AG09319 (cell line): ENCODE measurements around the gene RBM20.
"Not testable (repeated sequence)": the region's sequence is repeated elsewhere in the genome, so short reads cannot be mapped to it uniquely, and the experiment has no call there.

Source experiments
- DNase-seq: peaks from one replicate; pipeline ENCODE4 v3.0.0-alpha.2; 2010; ENCODE audit warnings: low read depth; ENCODE audit errors: extremely low read depth
- TF ChIP-seq, protein P1 (sequence below): IDR thresholded peaks from 2 replicates; pipeline ENCODE4 v1.5.1; 2011; ENCODE audit warnings: low read depth, mild to moderate bottlenecking, inconsistent platforms, low read length, moderate library complexity

RBM20 gene

GRCh38 chr10:110655320-110655719 is 11.2 kb downstream of the RBM20 start:
- DNase-seq: no peak
- TF ChIP-seq, protein P1, sequence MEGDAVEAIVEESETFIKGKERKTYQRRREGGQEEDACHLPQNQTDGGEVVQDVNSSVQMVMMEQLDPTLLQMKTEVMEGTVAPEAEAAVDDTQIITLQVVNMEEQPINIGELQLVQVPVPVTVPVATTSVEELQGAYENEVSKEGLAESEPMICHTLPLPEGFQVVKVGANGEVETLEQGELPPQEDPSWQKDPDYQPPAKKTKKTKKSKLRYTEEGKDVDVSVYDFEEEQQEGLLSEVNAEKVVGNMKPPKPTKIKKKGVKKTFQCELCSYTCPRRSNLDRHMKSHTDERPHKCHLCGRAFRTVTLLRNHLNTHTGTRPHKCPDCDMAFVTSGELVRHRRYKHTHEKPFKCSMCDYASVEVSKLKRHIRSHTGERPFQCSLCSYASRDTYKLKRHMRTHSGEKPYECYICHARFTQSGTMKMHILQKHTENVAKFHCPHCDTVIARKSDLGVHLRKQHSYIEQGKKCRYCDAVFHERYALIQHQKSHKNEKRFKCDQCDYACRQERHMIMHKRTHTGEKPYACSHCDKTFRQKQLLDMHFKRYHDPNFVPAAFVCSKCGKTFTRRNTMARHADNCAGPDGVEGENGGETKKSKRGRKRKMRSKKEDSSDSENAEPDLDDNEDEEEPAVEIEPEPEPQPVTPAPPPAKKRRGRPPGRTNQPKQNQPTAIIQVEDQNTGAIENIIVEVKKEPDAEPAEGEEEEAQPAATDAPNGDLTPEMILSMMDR: no peak

- DNase-seq: no peak
- TF ChIP-seq, protein P1: no peak
These were observed 12.5 kb downstream of the RBM20 start for GRCh38 chr10:110656612-110657011.

DNA sequence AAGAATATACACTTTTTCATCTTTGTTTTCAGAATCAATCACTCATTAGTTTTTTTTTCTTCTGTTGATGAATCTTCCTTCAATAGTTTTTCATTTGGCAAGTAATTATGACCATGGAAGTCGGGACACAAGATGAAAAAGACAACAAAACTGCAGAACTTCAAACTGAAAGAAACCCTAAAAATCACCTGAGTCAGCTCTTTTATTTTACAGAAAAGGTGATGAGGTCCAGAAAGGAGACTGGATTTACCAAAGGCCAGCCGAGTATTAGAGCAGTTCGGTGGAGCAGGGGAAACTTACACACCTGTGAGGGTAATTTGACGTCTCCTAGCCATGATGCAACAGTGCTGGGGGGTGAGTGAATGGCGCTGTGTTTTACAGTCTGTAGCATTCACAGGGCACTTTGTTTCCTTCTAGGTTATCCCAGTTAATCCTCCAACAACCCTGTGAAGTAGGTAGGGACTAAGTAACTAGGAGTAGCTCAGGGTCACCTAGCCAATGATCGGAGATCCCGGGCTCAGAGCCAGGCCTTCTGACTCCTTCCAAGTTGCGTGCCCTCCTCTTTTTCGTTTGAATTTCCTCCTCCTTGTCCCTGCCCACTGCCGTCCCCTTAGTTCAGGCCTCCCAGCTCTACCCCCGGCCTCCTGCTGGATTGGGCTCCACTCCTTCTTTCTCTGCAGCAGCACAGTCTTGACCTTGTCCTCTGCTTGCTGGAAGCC is 14.0 kb downstream of the RBM20 start:
- no peak for DNase-seq
- TF ChIP-seq, protein P1: no peak

- DNase-seq: no peak
- TF ChIP-seq, protein P1: no peak
These were observed 15.4 kb downstream of the RBM20 start for GRCh38 chr10:110659558-110659957.

- DNase-seq: not testable (repeated sequence)
These were observed 16.2 kb downstream of the RBM20 start for GRCh38 chr10:110660289-110660688.

DNA sequence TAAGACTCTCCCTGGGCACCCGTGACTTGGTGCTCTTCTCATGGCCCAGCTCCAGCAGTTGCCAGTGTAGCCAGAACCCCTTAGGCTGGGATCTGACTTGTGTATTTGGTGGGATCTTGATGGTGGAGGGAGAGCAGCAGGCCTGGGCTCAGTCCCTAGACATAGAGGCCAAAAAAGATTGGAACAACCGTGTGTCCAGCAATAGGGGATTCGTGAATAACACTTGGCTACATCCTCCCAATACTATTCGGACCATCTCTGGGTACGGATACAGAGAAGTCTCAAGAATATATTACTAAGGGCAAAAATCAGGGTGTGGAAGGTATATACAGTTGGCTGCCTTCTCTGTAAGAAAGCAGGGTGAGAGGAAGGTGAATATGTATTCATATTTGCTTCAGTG is 17.2 kb downstream of the RBM20 start:
- TF ChIP-seq, protein P1: no peak
- DNase-seq: no peak

DNA sequence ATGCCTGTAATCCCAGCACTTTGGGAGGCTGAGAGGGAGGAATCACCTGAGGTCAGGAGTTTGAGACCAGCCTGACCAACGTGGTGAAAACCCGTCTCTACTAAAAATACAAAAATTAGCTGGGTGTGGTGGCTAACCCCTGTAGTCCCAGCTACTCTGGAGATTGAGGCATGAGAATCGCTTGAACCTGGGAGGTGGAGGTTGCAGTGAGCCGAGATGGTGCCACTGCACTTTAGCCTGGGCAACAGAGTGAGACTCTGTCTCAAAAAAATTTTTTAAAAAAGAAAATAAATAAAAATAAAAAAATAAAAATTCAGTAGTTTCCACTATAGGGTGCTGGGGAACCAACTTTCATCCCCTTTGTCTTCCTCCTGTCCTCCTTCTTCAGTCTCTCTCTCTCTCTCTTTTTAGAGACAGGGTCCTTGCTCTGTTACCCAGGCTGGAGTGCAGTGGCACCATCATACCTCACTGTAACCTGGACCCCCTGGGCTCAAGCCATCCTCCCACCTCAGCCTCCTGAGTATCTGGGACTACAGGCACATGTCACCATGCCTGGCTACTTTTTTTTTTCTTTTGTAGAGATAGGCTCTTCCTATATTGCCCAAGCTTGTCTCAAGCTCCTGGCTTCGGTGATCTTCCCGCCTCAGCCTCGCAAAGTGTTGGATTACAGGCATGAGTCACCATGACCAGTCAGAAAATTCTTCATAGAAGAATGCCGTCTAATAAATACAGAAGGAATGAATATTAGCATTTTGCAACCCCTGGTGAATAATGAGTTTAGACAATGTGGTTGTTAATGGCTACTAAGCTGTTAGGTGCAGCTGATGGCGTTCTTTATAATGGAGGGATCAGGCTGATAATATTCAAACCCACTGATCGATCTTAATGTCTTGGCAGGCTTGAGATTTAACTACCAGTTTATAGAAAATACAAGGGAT is 20.6 kb downstream of the RBM20 start:
- TF ChIP-seq, protein P1: no peak
- peak; percentile 24 for DNase-seq

GRCh38 chr10:110666259-110666658 is 22.1 kb downstream of the RBM20 start:
- not testable (repeated sequence) for DNase-seq
